PC-9 (cell line): ENCODE results near the gene GPBP1. TPM values are rescaled to one million over a fixed set of nuclear protein-coding genes. Genes with fewer than 3 reads are reported as not detected.

Experiments used
- BruUV-seq: library from RNA; stranded (reverse); fragments of 400-500 nt; replicated peaks from 2 replicates; lab custom pipeline; 2021; lab: Mats Ljungman, UMichigan
- CTCF ChIA-PET: fragments of 300-600 bp; sonication (Branson Sonifier 250); formaldehyde crosslinking; loops from one replicate; lab custom pipeline; 2022; ENCODE audit warnings: antibody characterized with exemption; lab: Charles Lee
- POLR2A ChIA-PET: fragments of 300-600 bp; sonication (Branson Sonifier 250); formaldehyde crosslinking; loops from one replicate; lab custom pipeline; 2022; ENCODE audit warnings: antibody characterized with exemption; ENCODE audit not compliant: unreplicated experiment; lab: Charles Lee
- DNase-seq, 2 experiments: peaks; one replicate each; pipeline versions ENCODE4 v3.0.0 to v3.0.0-alpha.2; 2015 to 2022; ENCODE audit warnings: mixed read lengths in 1 of 2
- H2AFZ ChIP-seq: fragments of 200-600 bp; sonication (generic); 2 replicates; pipeline ENCODE4 v1.8.1; 2017; ENCODE audit warnings: antibody characterized with exemption
- H3F3A ChIP-seq: fragments of 200-600 bp; sonication (generic); 2 replicates; pipeline ENCODE4 v1.8.1; 2017; ENCODE audit warnings: antibody characterized with exemption, mild to moderate bottlenecking, low read depth; ENCODE audit not compliant: insufficient read depth
- H3K27ac ChIP-seq: fragments of 200-600 bp; sonication (generic); 2 replicates; pipeline ENCODE4 v1.6.1; 2016; ENCODE audit warnings: mixed run types
- H3K27me3 ChIP-seq: fragments of 200-600 bp; sonication (generic); 2 replicates; pipeline ENCODE4 v1.6.1; 2016; ENCODE audit warnings: low read depth, mixed run types; ENCODE audit not compliant: insufficient read depth
- H3K36me3 ChIP-seq: fragments of 200-600 bp; sonication (generic); 2 replicates; pipeline ENCODE4 v1.6.1; 2016; ENCODE audit warnings: low read depth, mixed run types
- H3K4me1 ChIP-seq: fragments of 200-600 bp; sonication (generic); replicated peaks from 2 replicates; pipeline ENCODE4 v1.6.1; 2016; ENCODE audit warnings: mixed run types; ENCODE audit not compliant: insufficient read depth
- H3K4me2 ChIP-seq: fragments of 200-600 bp; sonication (generic); 2 replicates; pipeline ENCODE4 v1.6.1; 2017; ENCODE audit warnings: mixed run types
- H3K4me3 ChIP-seq: fragments of 200-600 bp; sonication (generic); 2 replicates; pipeline ENCODE4 v1.6.1; 2016; ENCODE audit warnings: mixed run types
- H3K79me2 ChIP-seq: fragments of 200-600 bp; sonication (generic); 2 replicates; pipeline ENCODE4 v1.6.1; 2017; ENCODE audit warnings: low read depth, mixed run types
- H3K9me2 ChIP-seq: fragments of 200-600 bp; sonication (generic); 2 replicates; pipeline ENCODE4 v1.8.1; 2017; ENCODE audit warnings: mild to moderate bottlenecking; ENCODE audit not compliant: insufficient read depth
- H3K9me3 ChIP-seq: fragments of 200-600 bp; sonication (generic); 2 replicates; pipeline ENCODE4 v1.8.1; 2016; ENCODE audit warnings: low read depth; ENCODE audit not compliant: insufficient read depth
- H4K20me1 ChIP-seq: fragments of 200-600 bp; sonication (generic); 2 replicates; pipeline ENCODE4 v1.8.1; 2017; ENCODE audit not compliant: insufficient read depth
- EZH2 ChIP-seq: fragments of 200-600 bp; sonication (generic); IDR thresholded peaks from 2 replicates; pipeline ENCODE4 v1.8.0; 2017; ENCODE audit warnings: antibody characterized with exemption, low read depth
- intact Hi-C: fragments of 100-400 bp; cut with micrococcal nuclease; formaldehyde crosslinking; loops from one replicate; pipeline ENCODE4 v1.10.0; 2022; ENCODE audit not compliant: unreplicated experiment
- total RNA-seq: library from RNA; stranded (reverse); gene quantifications from 2 replicates; pipeline ENCODE4 v1.2.3, GENCODE V29; 2021
- TF ChIP-seq, protein P1 (sequence below): fragments of 200-600 bp; sonication (generic); conservative IDR thresholded peaks from 2 replicates; pipeline ENCODE4 v1.6.1; 2017; ENCODE audit warnings: mixed run types, antibody characterized with exemption, mild to moderate bottlenecking, moderate library complexity

GPBP1 gene
- total RNA-seq, 1 experiment from 2014 or later = 75.0 TPM

DNA sequence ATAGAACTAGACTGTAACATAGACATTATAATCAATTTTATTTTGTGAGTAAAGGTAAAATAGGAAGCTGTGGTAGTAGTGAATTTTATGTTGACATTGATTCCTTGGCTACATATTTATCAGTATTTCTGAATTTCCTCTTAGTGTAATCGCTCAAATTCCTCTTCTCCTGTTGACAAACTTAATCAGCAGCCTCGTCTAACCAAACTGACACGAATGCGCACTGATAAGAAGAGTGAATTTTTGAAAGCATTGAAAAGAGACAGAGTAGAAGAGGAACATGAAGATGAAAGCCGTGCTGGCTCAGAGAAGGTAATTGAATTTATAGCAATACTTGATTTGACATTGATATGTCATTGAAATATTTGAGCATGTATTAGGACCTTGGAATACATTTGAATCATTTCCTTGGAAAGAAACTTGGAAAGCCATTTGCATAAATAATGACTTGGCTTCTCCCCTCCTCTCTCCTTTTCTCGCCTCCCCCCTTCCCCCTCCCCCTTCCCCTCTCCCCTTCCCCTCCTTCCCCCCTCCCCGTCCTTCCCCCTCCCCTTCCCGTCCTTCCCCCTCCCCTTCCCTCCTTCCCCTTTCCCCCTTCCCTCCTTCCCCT lies 75.5 kb downstream of the GPBP1 start:
- no peak for DNase-seq
- no TSS peak for BruUV-seq
- ChIA-PET CTCF (no interaction called here), POLR2A (no interaction called here)
- intact Hi-C loops = no loop called here
- Histone ChIP-seq H3K27ac (peak overlapping the region; percentile 48), H2AFZ (no peak overlapping the region), H4K20me1 (no peaks in the 10 kb centered on the region), H3K36me3 (peaks cover 43% of the 10 kb centered on the region), H3K79me2 (0 out of 2 replicates have a peak, but pooled peaks cover 6% of the 10 kb centered on the region), H3K4me2 (no peak overlapping the region), H3K4me3 (no peak overlapping the region), H3F3A (peaks cover 40% of the 10 kb centered on the region), H3K9me3 (no peaks in the 10 kb centered on the region), H3K4me1 (no peaks in the 10 kb centered on the region), H3K9me2 (no peaks in the 10 kb centered on the region), H3K27me3 (no peaks in the 10 kb centered on the region)
- TF ChIP-seq, protein P1, sequence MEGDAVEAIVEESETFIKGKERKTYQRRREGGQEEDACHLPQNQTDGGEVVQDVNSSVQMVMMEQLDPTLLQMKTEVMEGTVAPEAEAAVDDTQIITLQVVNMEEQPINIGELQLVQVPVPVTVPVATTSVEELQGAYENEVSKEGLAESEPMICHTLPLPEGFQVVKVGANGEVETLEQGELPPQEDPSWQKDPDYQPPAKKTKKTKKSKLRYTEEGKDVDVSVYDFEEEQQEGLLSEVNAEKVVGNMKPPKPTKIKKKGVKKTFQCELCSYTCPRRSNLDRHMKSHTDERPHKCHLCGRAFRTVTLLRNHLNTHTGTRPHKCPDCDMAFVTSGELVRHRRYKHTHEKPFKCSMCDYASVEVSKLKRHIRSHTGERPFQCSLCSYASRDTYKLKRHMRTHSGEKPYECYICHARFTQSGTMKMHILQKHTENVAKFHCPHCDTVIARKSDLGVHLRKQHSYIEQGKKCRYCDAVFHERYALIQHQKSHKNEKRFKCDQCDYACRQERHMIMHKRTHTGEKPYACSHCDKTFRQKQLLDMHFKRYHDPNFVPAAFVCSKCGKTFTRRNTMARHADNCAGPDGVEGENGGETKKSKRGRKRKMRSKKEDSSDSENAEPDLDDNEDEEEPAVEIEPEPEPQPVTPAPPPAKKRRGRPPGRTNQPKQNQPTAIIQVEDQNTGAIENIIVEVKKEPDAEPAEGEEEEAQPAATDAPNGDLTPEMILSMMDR = no peak
- no peak for TF ChIP-seq EZH2

DNA sequence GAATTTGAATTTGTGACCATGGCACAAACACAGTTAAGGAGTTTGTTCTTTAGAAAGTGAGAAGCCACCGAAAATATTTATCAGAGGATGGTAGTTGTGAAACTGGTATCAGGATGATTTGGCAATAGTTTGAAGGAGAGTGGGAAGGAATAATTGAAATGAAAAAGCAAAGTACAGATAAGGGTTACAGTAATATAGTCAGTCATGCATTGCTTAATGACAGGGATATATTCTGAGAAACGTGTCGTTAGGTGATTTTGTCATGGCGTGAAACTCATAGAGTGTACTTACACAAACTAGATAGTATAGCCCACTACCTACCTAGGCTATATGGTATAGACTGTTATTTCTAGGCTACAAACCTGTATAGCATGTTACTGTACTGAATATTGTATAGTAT lies 84.2 kb downstream of the GPBP1 start:
- 0 out of 2 replicates have a peak, but pooled peaks cover 3% of the 10 kb centered on the region for H4K20me1 ChIP-seq
- H3K4me3 ChIP-seq = no peak overlapping the region
- H3K4me2 ChIP-seq = no peak overlapping the region
- no TSS peak for BruUV-seq
- no peaks in the 10 kb centered on the region for H3K27me3 ChIP-seq
- no peak overlapping the region for H3K27ac ChIP-seq
- peaks cover 54% of the 10 kb centered on the region for H3K36me3 ChIP-seq
- 0 out of 2 replicates have a peak, but pooled peaks cover 9% of the 10 kb centered on the region for H3K79me2 ChIP-seq
- DNase-seq = no peak
- CTCF ChIA-PET = no interaction called here
- H3K9me2 ChIP-seq = no peaks in the 10 kb centered on the region
- POLR2A ChIA-PET = no interaction called here
- H3K9me3 ChIP-seq = no peaks in the 10 kb centered on the region
- intact Hi-C loops = no loop called here
- H3K4me1 ChIP-seq = no peaks in the 10 kb centered on the region
- TF ChIP-seq, protein P1 = no peak
- no peak for TF ChIP-seq EZH2
- no peaks in the 10 kb centered on the region for H3F3A ChIP-seq
- H2AFZ ChIP-seq = no peak overlapping the region

DNA sequence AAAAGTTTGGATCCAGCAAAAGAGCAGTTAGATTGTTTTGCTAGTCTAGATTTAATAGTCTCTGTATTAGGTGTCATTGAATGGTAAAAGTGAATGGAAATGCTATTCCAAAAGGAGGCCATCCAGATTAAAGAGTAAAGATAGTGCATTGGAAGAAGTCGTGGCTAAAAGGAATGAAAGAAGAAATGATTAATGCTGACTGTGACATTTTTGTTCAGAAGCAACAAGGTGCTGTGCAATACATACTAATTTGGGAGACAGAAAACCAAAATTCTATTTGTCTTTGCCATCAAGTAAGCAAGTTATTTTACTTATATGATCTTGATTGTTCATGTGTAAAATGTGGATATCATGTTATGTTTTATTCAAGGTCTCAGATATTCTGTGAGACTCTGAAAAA lies 85.1 kb downstream of the GPBP1 start:
- Histone ChIP-seq H3K27ac (no peak overlapping the region), H3K79me2 (0 out of 2 replicates have a peak, but pooled peaks cover 7% of the 10 kb centered on the region), H3K4me3 (no peak overlapping the region), H3K9me2 (no peaks in the 10 kb centered on the region), H4K20me1 (0 out of 2 replicates have a peak, but pooled peaks cover 3% of the 10 kb centered on the region), H3K36me3 (peaks cover 49% of the 10 kb centered on the region), H2AFZ (no peak overlapping the region), H3K9me3 (no peaks in the 10 kb centered on the region), H3K4me2 (no peak overlapping the region), H3F3A (no peaks in the 10 kb centered on the region), H3K4me1 (no peaks in the 10 kb centered on the region), H3K27me3 (no peaks in the 10 kb centered on the region)
- intact Hi-C loops = no loop called here
- DNase-seq = no peak
- BruUV-seq = no TSS peak
- POLR2A ChIA-PET = no interaction called here
- TF ChIP-seq, protein P1 = no peak
- no peak for TF ChIP-seq EZH2
- CTCF ChIA-PET = no interaction called here
